Nucleus accumbens (tissue), 56 donors: ENCODE measurements around the gene CCDC194.
"Not testable (repeated sequence)": the region's sequence is repeated elsewhere in the genome, so short reads cannot be mapped to it uniquely, and the experiment has no call there.

ENCODE experiments used
- DNase-seq, 56 donors: peaks; one replicate each; lab custom pipeline; 2025; lab: John Stamatoyannopoulos, UW

CCDC194 gene

GRCh38 chr19:17378271-17378670 lies 15.7 kb downstream of the CCDC194 start:
- DNase-seq = no peak

- DNase-seq = no peak
Measured at GRCh38 chr19:17376935-17377600, 16.9 kb downstream of the CCDC194 start, which contains the start of gene PLVAP. PLVAP (minus strand) TSS chr19:17377342; CDS start chr19:17377288, 54 bp downstream.

GRCh38 chr19:17370026-17370587 lies 23.9 kb downstream of the CCDC194 start:
- peak in 1 of 56 donors; percentile 5 for DNase-seq

GRCh38 chr19:17365361-17365760 lies 28.6 kb downstream of the CCDC194 start:
- DNase-seq = no peak

- not testable (repeated sequence) for DNase-seq
Measured at GRCh38 chr19:17363852-17364605, 30.0 kb downstream of the CCDC194 start.

GRCh38 chr19:17359905-17360800 lies 33.8 kb downstream of the CCDC194 start:
- DNase-seq = no peak

- DNase-seq = no peak
Measured at GRCh38 chr19:17358395-17358794, 35.6 kb downstream of the CCDC194 start.

- no peak for DNase-seq
Measured at GRCh38 chr19:17357724-17358123, 36.3 kb downstream of the CCDC194 start.

GRCh38 chr19:17357078-17357666 lies 36.8 kb downstream of the CCDC194 start:
- no peak for DNase-seq

- DNase-seq = no peak
Measured at GRCh38 chr19:17353386-17353785, 40.6 kb downstream of the CCDC194 start.

GRCh38 chr19:17352608-17353280 lies 41.3 kb downstream of the CCDC194 start:
- peak in 2 of 56 donors; percentile 10 to 15 for DNase-seq

GRCh38 chr19:17351815-17352435 lies 42.1 kb downstream of the CCDC194 start:
- DNase-seq = no peak

- DNase-seq = peak in 2 of 56 donors; percentile 13 to 15
Measured at GRCh38 chr19:17348700-17349099, 45.3 kb downstream of the CCDC194 start.

- DNase-seq = no peak
Measured at GRCh38 chr19:17347877-17348276, 46.1 kb downstream of the CCDC194 start.

- DNase-seq = no peak
Measured at GRCh38 chr19:17347361-17347760, 46.6 kb downstream of the CCDC194 start.

GRCh38 chr19:17346109-17346671 lies 47.8 kb downstream of the CCDC194 start:
- peak in 40 of 56 donors; percentile 11 to 83 (median 42) for DNase-seq

GRCh38 chr19:17341845-17342244 lies 52.2 kb downstream of the CCDC194 start:
- DNase-seq = no peak

GRCh38 chr19:17341386-17341785 lies 52.6 kb downstream of the CCDC194 start:
- no peak for DNase-seq

GRCh38 chr19:17340871-17341357 lies 53.1 kb downstream of the CCDC194 start:
- DNase-seq = no peak
